Ascending aorta (tissue), 2 donors: Measurements from ENCODE around the gene ENDOV. TPM values are rescaled to one million over a fixed set of nuclear protein-coding genes. Genes with fewer than 3 reads are reported as not detected.

ENCODE experiments used
- DNase-seq, 2 donors: peaks; one replicate each; pipeline ENCODE4 v3.0.0-alpha.2; 2019; ENCODE audit warnings: low spot score in 2 of 2
- H3K27ac ChIP-seq, 2 donors: fragments of 200-600 bp; sonication (generic); one replicate each; pipeline ENCODE4 v1.5.1; 2016 to 2017; ENCODE audit warnings: mild to moderate bottlenecking in 1 of 2
- H3K27me3 ChIP-seq: fragments of 200-600 bp; sonication (generic); one replicate; pipeline ENCODE4 v1.5.1; 2017
- H3K36me3 ChIP-seq, 2 donors: fragments of 200-600 bp; sonication (generic); one replicate each; pipeline ENCODE4 v1.5.1; 2016
- H3K4me1 ChIP-seq, 2 donors: fragments of 200-600 bp; sonication (generic); one replicate each; pipeline ENCODE4 v1.5.1; 2016 to 2017; ENCODE audit warnings: mild to moderate bottlenecking in 1 of 2
- H3K4me3 ChIP-seq, 2 donors: fragments of 200-600 bp; sonication (generic); one replicate each; pipeline ENCODE4 v1.5.1; 2016 to 2017; ENCODE audit warnings: mild to moderate bottlenecking in 1 of 2
- H3K9me3 ChIP-seq, 2 donors: fragments of 200-600 bp; sonication (generic); one replicate each; pipeline ENCODE4 v1.5.1; 2016
- intact Hi-C: fragments of 100-400 bp; cut with DNase I; formaldehyde crosslinking; loops from one replicate; pipeline ENCODE4 v1.15.1; 2023
- total RNA-seq: library from RNA; depleted of rRNA; stranded (reverse); fragments of >200 nt; gene quantifications from one replicate; pipeline ENCODE4 v1.1.0, GENCODE V29; 2016
- TF ChIP-seq, protein P1 (sequence below), 3 experiments: fragments of 200-600 bp in 2 of 3; fragments of 450-650 bp in 1 of 3; sonication (generic) in 2 of 3; IDR thresholded peaks; one replicate each; pipeline ENCODE4 v1.5.1; 2016 to 2019; ENCODE audit warnings: antibody characterized with exemption in 3 of 3, mild to moderate bottlenecking in 1 of 3, moderate library complexity in 1 of 3

The ENDOV gene
- total RNA-seq: 18.0 TPM

- H3K27me3 ChIP-seq: no peaks in the 10 kb centered on the region
- peak within 1 kb of the TSS; percentile 91 to 98 for H3K27ac ChIP-seq
- peaks cover 4 to 17% of the 10 kb centered on the region in 2 donors for H3K4me1 ChIP-seq
- DNase-seq: peak; percentile 51 to 96
- TF ChIP-seq, protein P1, sequence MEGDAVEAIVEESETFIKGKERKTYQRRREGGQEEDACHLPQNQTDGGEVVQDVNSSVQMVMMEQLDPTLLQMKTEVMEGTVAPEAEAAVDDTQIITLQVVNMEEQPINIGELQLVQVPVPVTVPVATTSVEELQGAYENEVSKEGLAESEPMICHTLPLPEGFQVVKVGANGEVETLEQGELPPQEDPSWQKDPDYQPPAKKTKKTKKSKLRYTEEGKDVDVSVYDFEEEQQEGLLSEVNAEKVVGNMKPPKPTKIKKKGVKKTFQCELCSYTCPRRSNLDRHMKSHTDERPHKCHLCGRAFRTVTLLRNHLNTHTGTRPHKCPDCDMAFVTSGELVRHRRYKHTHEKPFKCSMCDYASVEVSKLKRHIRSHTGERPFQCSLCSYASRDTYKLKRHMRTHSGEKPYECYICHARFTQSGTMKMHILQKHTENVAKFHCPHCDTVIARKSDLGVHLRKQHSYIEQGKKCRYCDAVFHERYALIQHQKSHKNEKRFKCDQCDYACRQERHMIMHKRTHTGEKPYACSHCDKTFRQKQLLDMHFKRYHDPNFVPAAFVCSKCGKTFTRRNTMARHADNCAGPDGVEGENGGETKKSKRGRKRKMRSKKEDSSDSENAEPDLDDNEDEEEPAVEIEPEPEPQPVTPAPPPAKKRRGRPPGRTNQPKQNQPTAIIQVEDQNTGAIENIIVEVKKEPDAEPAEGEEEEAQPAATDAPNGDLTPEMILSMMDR (IDR thresholded peaks at IDR 0.05): no peak
- intact Hi-C loops: loop anchor here (1.0 to 10.0 kb wide), 5 partner anchors 39 to 680 kb away; partner anchors contain the start of genes CHMP6, EIF4A3 and RPTOR
- H3K9me3 ChIP-seq: no peaks in the 10 kb centered on the region
- H3K36me3 ChIP-seq: no peaks in the 10 kb centered on the region
- H3K4me3 ChIP-seq: peak within 1 kb of the TSS; percentile 93 to 98
These were observed at the start of gene ENDOV for GRCh38 chr17:80414803-80415625. Gene ENDOV, plus strand, starts transcription at chr17:80415167. Its CDS starts 28 bp downstream, at chr17:80415195.

DNA sequence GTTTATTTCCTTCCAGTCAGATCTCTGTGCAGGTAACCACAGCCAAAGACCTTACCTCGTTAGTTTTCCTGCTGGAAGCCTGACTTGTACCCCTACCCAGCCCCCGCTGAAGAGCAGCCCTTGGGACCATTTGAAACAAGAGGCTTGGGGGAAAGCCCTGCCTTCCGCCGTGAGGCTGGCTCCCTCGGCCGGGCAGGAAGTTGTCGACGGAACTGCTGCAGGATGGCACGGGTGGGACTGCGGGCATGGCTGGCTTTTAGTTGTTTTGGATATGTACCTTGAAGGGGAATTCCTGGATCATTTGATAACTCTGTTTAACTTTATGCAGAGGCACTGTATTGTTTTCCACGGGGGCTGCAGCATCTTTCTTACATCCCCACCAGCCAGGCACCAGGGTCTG lies 49.0 kb upstream of the ENDOV start:
- H3K27me3 ChIP-seq: no peaks in the 10 kb centered on the region
- no peaks in the 10 kb centered on the region for H3K9me3 ChIP-seq
- no peak for DNase-seq
- H3K36me3 ChIP-seq: peaks cover 86 to 94% of the 10 kb centered on the region in 2 donors
- TF ChIP-seq, protein P1 (IDR thresholded peaks at IDR 0.05): no peak
- intact Hi-C loops: loop anchor here (10.0 kb wide), 1 partner anchor 171 kb away; no protein-coding TSS in a partner anchor
- H3K4me1 ChIP-seq: no peaks in the 10 kb centered on the region
- H3K27ac ChIP-seq: no peak overlapping the region
- no peak overlapping the region for H3K4me3 ChIP-seq

GRCh38 chr17:80367503-80367902 lies 47.5 kb upstream of the ENDOV start:
- Histone ChIP-seq H3K27ac (no peak overlapping the region), H3K9me3 (no peaks in the 10 kb centered on the region), H3K4me1 (no peaks in the 10 kb centered on the region), H3K36me3 (peaks cover 80 to 95% of the 10 kb centered on the region in 2 donors), H3K4me3 (no peak overlapping the region), H3K27me3 (no peaks in the 10 kb centered on the region)
- intact Hi-C loops: loop anchor here (10.0 kb wide), 1 partner anchor 173 kb away; no protein-coding TSS in a partner anchor
- TF ChIP-seq, protein P1 (IDR thresholded peaks at IDR 0.05): no peak
- no peak for DNase-seq

- H3K27me3 ChIP-seq: no peaks in the 10 kb centered on the region
- H3K9me3 ChIP-seq: no peaks in the 10 kb centered on the region
- intact Hi-C loops: no loop called here
- H3K27ac ChIP-seq: no peak overlapping the region
- H3K4me1 ChIP-seq: no peaks in the 10 kb centered on the region
- no peak overlapping the region for H3K4me3 ChIP-seq
- TF ChIP-seq, protein P1 (IDR thresholded peaks at IDR 0.05): no peak
- peaks cover 82 to 95% of the 10 kb centered on the region in 2 donors for H3K36me3 ChIP-seq
- no peak for DNase-seq
These were observed 43.8 kb upstream of the ENDOV start for GRCh38 chr17:80371196-80371595.

DNA sequence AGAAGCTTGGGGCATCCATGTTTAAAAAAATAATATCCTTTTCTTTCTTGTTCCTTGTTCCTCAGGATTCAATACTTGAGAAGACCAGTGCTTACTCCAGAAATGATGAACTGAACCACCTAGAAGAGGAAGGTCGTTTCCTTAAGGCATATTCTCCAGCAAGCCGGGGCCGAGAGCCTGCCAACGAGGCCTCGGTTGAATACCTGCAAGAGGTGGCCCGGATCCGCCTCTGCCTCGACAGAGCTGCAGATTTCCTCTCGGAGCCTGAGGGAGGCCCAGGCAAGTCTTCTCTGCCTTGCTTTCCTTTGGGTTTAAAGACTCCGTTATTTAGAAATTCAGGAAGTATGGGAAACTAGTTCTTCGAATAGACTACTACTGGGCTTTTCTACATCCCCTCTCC lies 42.5 kb upstream of the ENDOV start:
- Histone ChIP-seq H3K4me1 (no peaks in the 10 kb centered on the region), H3K27me3 (no peaks in the 10 kb centered on the region), H3K9me3 (no peaks in the 10 kb centered on the region), H3K4me3 (no peak overlapping the region), H3K36me3 (peaks cover 89 to 98% of the 10 kb centered on the region in 2 donors), H3K27ac (no peak overlapping the region)
- intact Hi-C loops: no loop called here
- TF ChIP-seq, protein P1 (IDR thresholded peaks at IDR 0.05): no peak
- DNase-seq: no peak
